Suprapubic skin (tissue), 4 donors: Measurements from ENCODE around the gene SEC22A.

Source experiments
- EP300 ChIP-seq: sonication (generic); formaldehyde crosslinking; IDR thresholded peaks from one replicate; pipeline ENCODE4 v1.6.1; 2017; ENCODE audit warnings: antibody characterized with exemption
- POLR2A ChIP-seq, 2 donors: fragments of 450-650 bp; IDR thresholded peaks; one replicate each; pipeline ENCODE4 v1.6.1; 2017; ENCODE audit warnings: antibody characterized with exemption in 2 of 2, mild to moderate bottlenecking in 2 of 2, moderate library complexity in 2 of 2
- POLR2AphosphoS5 ChIP-seq, 3 donors: sonication (generic); formaldehyde crosslinking; IDR thresholded peaks; one replicate each; pipeline ENCODE4 v1.6.1; 2017; ENCODE audit warnings: antibody characterized with exemption in 3 of 3
- TF ChIP-seq, protein P1 (sequence below), 2 donors: fragments of 200-600 bp in 1 of 2; fragments of 450-650 bp in 1 of 2; sonication (generic) in 1 of 2; IDR thresholded peaks; one replicate each; pipeline ENCODE4 v1.5.1; 2016 to 2019; ENCODE audit warnings: antibody characterized with exemption in 2 of 2, mild to moderate bottlenecking in 1 of 2, moderate library complexity in 1 of 2

DNA sequence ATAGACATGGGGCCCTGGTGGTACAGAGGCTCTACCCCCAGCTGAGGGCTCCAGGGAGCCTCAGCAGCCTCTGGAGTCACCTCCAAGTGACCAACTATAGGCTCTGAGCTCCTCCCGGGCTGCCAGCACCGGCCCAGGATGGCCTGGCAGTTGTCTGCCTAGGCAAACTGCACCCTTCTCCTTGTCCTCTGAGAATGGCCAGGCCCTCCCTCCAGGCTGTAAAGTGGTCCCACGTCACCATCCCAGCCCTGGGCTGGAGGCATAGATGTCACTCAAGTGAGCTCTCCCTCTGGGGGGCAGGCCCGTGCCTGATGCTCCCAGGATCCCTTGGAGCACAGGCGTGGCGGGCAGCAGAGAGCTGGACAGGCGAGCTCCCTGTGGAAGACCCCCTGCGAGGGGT, 120.1 kb downstream of the SEC22A start:
- TF ChIP-seq EP300 (no peak), POLR2A (IDR thresholded peaks at IDR 0.05) (no peak), POLR2AphosphoS5 (IDR thresholded peaks at IDR 0.05) (no peak)
- TF ChIP-seq, protein P1, sequence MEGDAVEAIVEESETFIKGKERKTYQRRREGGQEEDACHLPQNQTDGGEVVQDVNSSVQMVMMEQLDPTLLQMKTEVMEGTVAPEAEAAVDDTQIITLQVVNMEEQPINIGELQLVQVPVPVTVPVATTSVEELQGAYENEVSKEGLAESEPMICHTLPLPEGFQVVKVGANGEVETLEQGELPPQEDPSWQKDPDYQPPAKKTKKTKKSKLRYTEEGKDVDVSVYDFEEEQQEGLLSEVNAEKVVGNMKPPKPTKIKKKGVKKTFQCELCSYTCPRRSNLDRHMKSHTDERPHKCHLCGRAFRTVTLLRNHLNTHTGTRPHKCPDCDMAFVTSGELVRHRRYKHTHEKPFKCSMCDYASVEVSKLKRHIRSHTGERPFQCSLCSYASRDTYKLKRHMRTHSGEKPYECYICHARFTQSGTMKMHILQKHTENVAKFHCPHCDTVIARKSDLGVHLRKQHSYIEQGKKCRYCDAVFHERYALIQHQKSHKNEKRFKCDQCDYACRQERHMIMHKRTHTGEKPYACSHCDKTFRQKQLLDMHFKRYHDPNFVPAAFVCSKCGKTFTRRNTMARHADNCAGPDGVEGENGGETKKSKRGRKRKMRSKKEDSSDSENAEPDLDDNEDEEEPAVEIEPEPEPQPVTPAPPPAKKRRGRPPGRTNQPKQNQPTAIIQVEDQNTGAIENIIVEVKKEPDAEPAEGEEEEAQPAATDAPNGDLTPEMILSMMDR (IDR thresholded peaks at IDR 0.05) = no peak
